ENCODE data around the gene FAF2.

DNA sequence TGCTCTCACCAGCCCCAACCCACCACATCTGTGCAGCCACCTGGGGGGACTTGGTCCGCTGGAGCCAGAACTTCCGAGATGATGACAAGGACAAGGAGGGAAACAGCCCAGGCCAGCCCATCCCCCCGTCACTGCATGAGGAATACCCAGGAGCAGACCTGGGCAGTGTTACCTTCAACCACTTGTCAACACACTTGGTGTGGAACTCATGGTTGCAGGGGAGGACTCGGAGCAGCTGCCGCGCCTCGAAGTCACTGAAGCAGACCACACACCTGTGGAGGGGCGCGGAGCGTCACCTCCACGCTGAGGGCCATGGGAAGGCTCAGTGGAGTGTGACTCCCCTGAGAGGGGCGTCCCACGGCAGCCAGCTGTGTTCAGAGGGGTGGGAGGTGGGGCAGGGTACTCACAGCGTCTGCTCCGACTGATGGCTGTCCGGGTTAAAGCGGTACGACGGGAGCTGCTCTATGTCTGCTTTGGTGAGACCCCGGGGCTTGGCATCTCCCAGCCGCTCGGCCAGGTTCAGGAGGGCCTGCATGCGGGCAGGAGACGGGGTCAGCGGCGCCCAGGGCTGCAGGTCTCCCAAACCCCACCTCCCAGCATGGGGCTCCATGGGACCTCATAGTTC, 81.0 kb downstream of the FAF2 start:
- TF ChIP-seq CTCF (IDR thresholded peaks at IDR 0.05) (no peak), POLR2A (IDR thresholded peaks at IDR 0.05) (no peak)
